Loucy (cell line): ENCODE measurements around the gene OPTN.

ENCODE experiments used
- H2AFZ ChIP-seq: fragments of 200-600 bp; sonication (generic); 2 replicates; pipeline ENCODE4 v1.6.0; 2016; ENCODE audit warnings: antibody characterized with exemption, mild to moderate bottlenecking, low read length, moderate library complexity
- H3F3A ChIP-seq: fragments of 200-600 bp; 2 replicates; pipeline ENCODE4 v1.6.0; 2016; ENCODE audit warnings: antibody characterized with exemption, low read depth, mild to moderate bottlenecking
- H3K27me3 ChIP-seq: fragments of 200-600 bp; sonication (generic); 2 replicates; pipeline ENCODE4 v1.6.1; 2014; ENCODE audit warnings: low read length, mild to moderate bottlenecking; ENCODE audit not compliant: insufficient read depth, poor library complexity, severe bottlenecking
- H3K36me3 ChIP-seq: fragments of 200-600 bp; sonication (generic); 2 replicates; pipeline ENCODE4 v1.6.1; 2016; ENCODE audit warnings: low read length; ENCODE audit not compliant: insufficient read depth
- H3K4me1 ChIP-seq: fragments of 200-600 bp; sonication (generic); 2 replicates; pipeline ENCODE4 v1.5.1; 2014; ENCODE audit warnings: low read length, mild to moderate bottlenecking; ENCODE audit not compliant: insufficient read depth, poor library complexity, severe bottlenecking
- H3K4me2 ChIP-seq: fragments of 200-600 bp; sonication (generic); 2 replicates; pipeline ENCODE4 v1.6.0; 2014; ENCODE audit warnings: antibody characterized with exemption, low read length, low read depth, mild to moderate bottlenecking; ENCODE audit not compliant: poor library complexity, severe bottlenecking
- H3K4me3 ChIP-seq: fragments of 200-600 bp; sonication (generic); 2 replicates; pipeline ENCODE4 v1.5.1; 2014; ENCODE audit warnings: low read length, mild to moderate bottlenecking, mixed read lengths; ENCODE audit not compliant: poor library complexity, severe bottlenecking
- H3K79me2 ChIP-seq: fragments of 200-600 bp; sonication (generic); 2 replicates; pipeline ENCODE4 v1.6.1; 2014; ENCODE audit warnings: low read length; ENCODE audit not compliant: insufficient read depth
- H3K9ac ChIP-seq: fragments of 200-600 bp; sonication (generic); 2 replicates; pipeline ENCODE4 v1.6.0; 2014; ENCODE audit warnings: mild to moderate bottlenecking, low read depth, low read length, moderate library complexity; ENCODE audit not compliant: poor library complexity, severe bottlenecking
- H3K9me2 ChIP-seq: fragments of 200-600 bp; sonication (generic); replicated peaks from 2 replicates; pipeline ENCODE4 v1.6.1; 2016; ENCODE audit warnings: low read depth, low read length, mixed read lengths
- H3K9me3 ChIP-seq: fragments of 200-600 bp; sonication (generic); 2 replicates; pipeline ENCODE4 v1.6.1; 2014; ENCODE audit warnings: mild to moderate bottlenecking, antibody characterized with exemption, low read length, low read depth; ENCODE audit not compliant: insufficient read depth
- H4K20me1 ChIP-seq: fragments of 200-600 bp; sonication (generic); 2 replicates; pipeline ENCODE4 v1.6.0; 2014; ENCODE audit warnings: antibody characterized with exemption, low read length, mild to moderate bottlenecking; ENCODE audit not compliant: insufficient read depth, poor library complexity, severe bottlenecking
- CTCF ChIP-seq: fragments of 200-600 bp; sonication (generic); conservative IDR thresholded peaks from 2 replicates; pipeline ENCODE4 v1.5.1; 2014; ENCODE audit warnings: mild to moderate bottlenecking, antibody characterized with exemption, low read length
- EZH2phosphoT487 ChIP-seq: fragments of 200-600 bp; IDR thresholded peaks from 2 replicates; pipeline ENCODE4 v1.6.1; 2018; ENCODE audit warnings: antibody characterized with exemption, mild to moderate bottlenecking, moderate library complexity, borderline replicate concordance

OPTN gene

GRCh38 chr10:13106387-13107045, 6.6 kb downstream of the OPTN start:
- no peaks in the 10 kb centered on the region for H4K20me1 ChIP-seq
- H3K4me2 ChIP-seq: no peak overlapping the region
- 0 out of 2 replicates have a peak, but pooled peaks cover 3% of the 10 kb centered on the region for H3F3A ChIP-seq
- no peaks in the 10 kb centered on the region for H3K9me3 ChIP-seq
- no peaks in the 10 kb centered on the region for H3K27me3 ChIP-seq
- H3K9ac ChIP-seq: no peak overlapping the region
- no peaks in the 10 kb centered on the region for H3K9me2 ChIP-seq
- no peak overlapping the region for H3K4me3 ChIP-seq
- peaks cover 33% of the 10 kb centered on the region for H3K4me1 ChIP-seq
- TF ChIP-seq EZH2phosphoT487: no peak
- TF ChIP-seq CTCF: no peak
- H2AFZ ChIP-seq: no peak overlapping the region
- no peaks in the 10 kb centered on the region for H3K36me3 ChIP-seq
- H3K79me2 ChIP-seq: no peaks in the 10 kb centered on the region

GRCh38 chr10:13110908-13111307, 10.9 kb downstream of the OPTN start:
- Histone ChIP-seq H3K27me3 (no peaks in the 10 kb centered on the region), H3F3A (0 out of 2 replicates have a peak, but pooled peaks cover 3% of the 10 kb centered on the region), H3K9me3 (no peaks in the 10 kb centered on the region), H3K4me2 (no peak overlapping the region), H3K9me2 (no peaks in the 10 kb centered on the region), H3K4me3 (no peak overlapping the region), H2AFZ (no peak overlapping the region), H3K79me2 (no peaks in the 10 kb centered on the region), H3K9ac (no peak overlapping the region), H3K36me3 (peaks cover 16% of the 10 kb centered on the region; the same call in 1 of the 2 replicates), H3K4me1 (peaks cover 18% of the 10 kb centered on the region), H4K20me1 (no peaks in the 10 kb centered on the region)
- no peak for TF ChIP-seq CTCF

- no peak overlapping the region for H3K9ac ChIP-seq
- H3K9me3 ChIP-seq: no peaks in the 10 kb centered on the region
- no peaks in the 10 kb centered on the region for H3F3A ChIP-seq
- no peak overlapping the region for H3K4me2 ChIP-seq
- no peaks in the 10 kb centered on the region for H4K20me1 ChIP-seq
- no peak for TF ChIP-seq EZH2phosphoT487
- TF ChIP-seq CTCF: no peak
- no peaks in the 10 kb centered on the region for H3K79me2 ChIP-seq
- no peak overlapping the region for H2AFZ ChIP-seq
- no peaks in the 10 kb centered on the region for H3K27me3 ChIP-seq
- peaks cover 32% of the 10 kb centered on the region; the same call in 1 of the 2 replicates for H3K36me3 ChIP-seq
- H3K4me1 ChIP-seq: peaks cover 7% of the 10 kb centered on the region
- no peak overlapping the region for H3K4me3 ChIP-seq
- H3K9me2 ChIP-seq: no peaks in the 10 kb centered on the region
Observed at GRCh38 chr10:13113544-13113943, 13.6 kb downstream of the OPTN start.
